GM18517 (cell line): ENCODE data around the gene KRT78.
"Not testable (repeated sequence)": the region's sequence is repeated elsewhere in the genome, so short reads cannot be mapped to it uniquely, and the experiment has no call there.

Source experiments
- ATAC-seq: cut with Tn5 transposase; IDR thresholded peaks from one replicate; pipeline ENCODE4 v1.9.1; 2021; ENCODE audit warnings: mild to moderate bottlenecking, moderate library complexity; ENCODE audit not compliant: unreplicated experiment

Gene KRT78

DNA sequence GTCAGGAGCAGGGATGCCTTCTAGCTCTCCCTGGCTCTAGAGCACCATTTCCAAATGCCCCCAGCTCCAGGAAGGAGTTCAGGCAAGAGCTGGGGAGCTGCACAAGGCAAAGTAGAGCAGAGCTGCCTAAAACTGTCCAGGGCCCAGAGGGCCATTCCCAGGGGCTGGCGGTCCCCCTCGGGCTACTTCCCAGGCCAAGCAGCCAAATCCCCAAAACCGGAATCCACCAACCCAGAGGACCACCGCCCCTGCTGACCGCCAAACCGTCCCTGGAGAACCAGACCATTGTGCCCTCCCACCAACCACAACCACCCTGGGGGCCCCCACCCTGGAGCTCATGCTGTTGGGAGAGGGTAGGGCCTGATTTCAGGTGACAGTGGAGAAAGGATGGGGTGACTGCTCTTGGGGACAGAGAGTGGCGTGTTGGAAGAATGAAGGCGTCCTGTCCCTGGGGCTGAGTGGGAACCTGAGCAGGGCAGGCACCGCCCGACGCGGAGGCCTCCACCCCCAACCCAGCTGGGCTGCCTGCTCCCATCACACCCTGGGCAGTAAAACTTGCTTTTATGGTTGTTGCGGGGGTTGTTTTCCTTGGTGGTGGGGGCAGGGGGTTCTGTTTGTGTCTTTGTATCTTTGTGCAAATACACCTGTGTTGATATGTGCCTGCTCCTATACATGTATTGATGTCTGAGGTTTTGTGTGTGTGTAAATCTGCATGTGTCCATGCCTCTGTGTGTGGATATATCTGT is 24.0 kb upstream of the KRT78 start:
- no peak for ATAC-seq

DNA sequence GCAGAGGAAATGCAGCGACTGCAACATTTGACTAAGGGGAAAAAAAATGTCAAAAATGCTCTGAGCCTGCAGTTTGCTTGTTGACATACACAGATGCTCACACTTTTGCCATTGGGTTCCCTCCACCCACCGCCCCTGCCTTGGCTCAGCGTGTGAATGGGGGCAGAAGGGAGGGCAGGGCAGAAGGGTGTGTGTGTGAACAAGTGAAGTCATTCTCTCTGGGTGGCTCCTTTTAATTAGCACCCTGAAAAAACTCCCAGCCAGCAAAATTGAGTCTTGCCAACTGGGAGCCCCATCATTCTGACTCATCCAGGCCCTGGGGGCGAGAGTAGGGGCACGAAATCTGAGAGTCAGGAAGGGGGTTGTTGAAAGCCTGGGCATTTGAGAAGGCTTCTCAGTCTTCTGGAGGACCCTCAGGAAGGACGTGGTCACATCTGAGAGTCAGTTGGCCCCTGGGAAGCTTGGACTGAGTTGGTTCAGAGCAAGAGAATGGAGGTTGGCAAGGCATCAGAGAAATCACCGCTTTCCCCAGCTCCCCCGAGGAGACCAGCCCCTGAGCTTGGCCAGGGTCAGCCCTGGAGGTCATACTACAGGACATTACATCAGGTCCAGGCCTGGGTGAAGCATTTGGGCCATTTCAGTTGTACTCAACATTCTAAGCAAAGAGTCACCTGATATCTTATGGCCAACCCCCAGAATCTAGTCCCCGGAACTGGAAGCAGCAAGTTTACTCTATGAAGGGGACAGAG is 22.7 kb upstream of the KRT78 start:
- ATAC-seq = no peak

DNA sequence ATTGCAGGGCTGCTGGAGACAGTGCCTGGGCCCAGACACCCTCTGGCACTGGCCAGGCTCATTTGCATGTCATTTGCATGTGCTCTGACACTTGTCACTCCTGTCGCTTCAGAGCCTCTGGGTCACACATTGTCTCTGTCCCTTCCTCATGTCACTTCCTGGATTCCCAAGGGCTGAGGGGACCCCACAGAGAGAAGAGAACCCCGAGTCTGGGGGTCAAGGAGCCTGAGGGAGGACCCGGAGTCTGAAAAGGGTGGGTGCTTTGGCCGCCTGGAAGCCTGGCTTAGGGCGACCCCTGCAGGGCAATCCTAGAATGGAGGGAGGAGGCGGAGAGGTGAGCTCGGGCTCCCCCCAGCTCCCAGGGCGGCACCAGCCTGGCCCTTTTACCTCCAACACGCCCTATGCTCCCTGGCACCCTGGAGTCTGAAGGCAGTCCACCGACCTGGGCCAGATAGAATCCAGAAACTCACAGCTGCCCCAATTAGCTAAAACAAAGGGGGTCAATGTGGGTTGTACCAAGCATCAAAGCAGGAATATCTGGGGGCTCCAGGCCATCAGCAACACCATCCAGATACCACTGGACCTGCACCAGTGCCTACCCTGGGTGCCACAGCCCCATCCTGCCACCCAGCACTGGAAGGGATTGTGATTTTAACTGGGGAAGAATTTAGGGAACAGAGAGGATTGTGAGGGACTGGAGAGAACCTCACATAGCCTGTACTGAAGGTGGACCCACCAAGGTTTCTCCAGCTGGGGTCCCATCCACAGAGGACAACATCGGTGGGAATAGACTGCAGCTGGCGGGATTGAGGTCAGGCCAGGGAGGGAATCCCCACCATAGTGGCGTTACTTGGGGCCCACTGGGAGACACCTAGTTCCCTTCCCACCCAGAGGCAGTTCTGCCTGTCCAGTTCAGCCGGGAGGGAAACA is 21.8 kb upstream of the KRT78 start:
- peak; percentile 59 for ATAC-seq

DNA sequence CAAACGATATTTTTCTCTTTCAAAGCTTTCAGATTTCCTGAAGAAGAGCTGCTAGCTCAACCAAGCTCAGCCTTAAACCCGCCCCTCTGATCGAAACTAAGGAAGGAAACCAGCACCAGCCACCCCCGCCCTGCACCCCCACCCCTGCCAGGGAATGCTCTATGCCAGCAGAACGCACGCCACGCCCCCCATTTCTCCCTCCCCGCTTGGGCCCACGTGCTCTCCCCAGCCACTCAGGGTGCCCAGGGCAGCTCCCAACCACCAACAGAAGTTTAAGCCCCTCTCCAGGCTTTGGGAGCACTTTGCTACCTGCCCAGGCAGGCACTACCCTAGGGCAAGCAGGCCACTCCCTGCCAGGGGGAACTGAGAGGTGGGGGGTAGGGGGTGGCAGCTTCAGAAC is 18.8 kb upstream of the KRT78 start:
- ATAC-seq = no peak

DNA sequence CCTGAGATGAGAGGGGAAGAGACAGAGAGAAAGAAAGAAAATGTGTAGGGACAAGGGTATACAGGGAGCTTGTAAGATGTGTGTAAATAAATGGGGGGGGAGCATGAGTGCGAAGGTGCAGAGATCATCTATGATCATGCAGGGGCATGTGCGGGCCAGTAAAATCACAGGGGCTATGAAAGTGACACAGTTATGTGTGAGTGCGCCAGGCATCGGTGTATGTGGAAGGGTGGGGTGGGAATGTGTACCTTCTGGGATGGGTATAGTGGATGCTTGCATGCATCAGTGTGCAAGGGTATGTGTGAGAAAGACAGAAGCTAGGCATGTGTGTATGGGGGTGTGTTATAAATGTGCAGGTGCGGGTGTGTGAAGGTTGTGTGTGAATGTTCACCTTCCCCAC is 18.4 kb upstream of the KRT78 start:
- no peak for ATAC-seq

DNA sequence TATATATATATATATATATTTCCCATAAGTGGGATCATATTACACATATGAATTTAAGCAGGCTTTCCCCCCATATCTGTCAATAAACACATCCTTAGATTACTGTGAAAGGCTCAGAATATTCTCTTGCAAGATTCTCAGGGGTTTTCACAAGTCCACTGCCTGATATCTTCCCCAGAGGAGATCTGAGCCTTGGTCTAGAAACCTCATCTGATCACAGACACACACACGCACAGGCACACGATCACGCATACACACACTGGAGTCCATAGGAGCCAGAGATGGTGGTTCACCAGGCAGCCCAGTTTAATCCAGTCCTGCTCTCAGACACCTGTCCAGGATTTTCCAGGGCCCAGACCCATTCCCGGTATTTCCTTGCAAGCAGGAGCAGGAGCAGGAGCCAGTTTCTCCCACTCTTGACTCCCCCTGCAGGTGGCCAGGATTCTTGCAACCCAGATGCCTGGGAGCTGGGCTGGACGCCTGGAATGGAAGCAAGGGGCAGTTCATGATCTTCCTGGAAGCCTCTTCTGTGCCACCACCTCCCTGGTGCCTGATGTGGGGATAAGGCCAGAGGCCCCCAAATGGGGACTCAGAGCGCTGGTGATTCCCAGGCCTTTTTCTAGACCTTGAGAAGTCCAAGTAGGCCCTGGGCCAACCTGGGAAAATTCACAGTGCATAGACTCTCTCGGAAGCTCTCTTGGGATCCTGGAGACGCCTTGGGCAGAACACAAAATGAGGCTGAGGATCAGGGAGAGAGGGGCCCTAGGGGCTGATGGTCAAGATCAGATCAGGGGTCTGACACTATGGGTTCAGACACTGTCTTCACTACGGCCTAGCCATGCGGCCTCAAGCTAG is 16.5 kb upstream of the KRT78 start:
- ATAC-seq = no peak

DNA sequence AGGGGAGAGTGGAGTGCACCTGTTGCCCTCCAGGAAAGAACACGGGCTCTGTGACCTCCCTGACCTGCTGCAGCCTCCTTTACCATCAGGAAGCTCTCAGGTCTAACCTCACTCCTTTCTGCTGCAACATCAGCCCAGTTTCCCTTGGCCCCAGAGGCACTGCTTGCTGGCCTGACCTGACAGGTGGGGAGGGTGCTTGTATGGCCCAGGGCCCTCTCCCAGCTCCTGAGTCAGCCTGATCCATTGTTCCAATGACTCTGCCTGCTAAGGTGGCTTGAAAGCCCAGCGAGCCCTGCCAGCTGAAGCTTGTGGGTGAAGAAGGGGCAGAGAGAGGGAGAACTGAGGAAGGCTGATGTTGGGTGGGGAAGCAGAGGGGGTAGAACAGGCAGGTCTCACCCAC is 13.2 kb upstream of the KRT78 start:
- no peak for ATAC-seq

DNA sequence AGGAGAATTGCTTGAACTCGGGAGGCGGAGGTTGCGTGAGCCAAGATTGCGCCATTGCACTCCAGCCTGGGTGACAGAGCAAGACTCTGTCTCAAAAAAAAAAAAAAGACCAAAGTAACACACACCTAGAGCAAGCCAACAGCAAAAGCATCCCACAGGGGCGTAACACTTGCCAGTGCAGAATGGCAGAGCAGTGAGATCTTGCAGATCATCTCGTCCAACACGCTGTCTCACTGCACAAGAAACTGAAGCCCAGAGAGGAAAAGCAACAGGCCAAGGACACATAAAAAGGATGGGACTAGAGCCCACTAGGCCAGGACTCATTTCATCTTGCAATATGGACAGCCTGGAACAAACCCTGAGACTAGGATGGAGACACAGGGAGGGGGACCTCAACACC is 12.7 kb upstream of the KRT78 start:
- ATAC-seq = no peak

DNA sequence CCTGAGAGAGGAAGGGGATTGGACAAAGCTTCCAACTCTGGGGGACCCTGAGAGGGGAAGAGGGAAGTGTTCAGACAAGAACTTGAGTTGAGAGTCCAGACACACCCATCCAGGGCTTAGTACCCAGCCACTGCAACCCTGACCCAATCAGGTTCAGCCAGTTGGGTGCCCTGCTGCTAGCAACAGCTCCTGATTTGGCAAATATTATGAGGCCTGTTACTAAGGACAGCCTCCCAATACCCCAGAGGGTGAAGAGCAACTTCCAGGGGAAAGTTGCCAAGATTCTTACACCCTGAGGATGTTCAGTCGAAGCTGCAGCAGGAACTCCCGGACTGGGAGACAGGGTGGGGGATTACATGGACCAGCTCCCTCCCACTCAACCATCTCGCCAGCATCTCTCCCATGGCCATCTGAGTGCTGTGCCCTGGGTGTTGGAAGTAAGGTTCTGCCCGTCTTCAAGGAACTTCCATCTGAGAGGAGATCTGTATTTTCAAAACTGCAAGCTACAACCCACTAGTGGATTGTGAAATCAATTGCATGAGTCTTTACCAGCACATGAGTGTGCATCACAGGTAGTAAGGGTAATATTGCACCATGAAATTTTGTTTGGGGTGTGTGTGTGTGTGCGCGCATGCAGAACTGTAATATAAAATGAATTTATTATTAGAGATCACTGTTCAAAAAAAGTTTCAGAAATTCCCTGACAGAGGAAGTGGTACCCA is 11.5 kb upstream of the KRT78 start:
- ATAC-seq = no peak

DNA sequence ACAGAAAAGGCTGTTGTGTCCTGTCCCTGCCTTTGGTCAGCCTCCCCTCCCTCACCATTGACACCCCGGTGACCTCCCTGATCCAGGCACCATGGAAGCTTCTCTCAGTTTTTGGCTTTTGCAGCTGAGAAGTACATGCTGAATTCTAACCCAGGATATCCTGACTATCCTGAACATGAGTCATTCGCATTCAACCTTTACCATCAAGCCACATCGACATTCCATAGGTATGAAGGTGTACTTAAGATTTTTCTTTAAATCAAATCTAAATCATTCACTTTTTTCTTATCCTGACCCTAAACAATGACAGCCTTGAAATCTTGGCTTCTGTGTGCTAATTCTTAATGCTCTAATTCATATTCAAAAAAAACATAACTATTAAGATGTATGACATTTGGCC is 8.7 kb upstream of the KRT78 start:
- ATAC-seq = no peak

DNA sequence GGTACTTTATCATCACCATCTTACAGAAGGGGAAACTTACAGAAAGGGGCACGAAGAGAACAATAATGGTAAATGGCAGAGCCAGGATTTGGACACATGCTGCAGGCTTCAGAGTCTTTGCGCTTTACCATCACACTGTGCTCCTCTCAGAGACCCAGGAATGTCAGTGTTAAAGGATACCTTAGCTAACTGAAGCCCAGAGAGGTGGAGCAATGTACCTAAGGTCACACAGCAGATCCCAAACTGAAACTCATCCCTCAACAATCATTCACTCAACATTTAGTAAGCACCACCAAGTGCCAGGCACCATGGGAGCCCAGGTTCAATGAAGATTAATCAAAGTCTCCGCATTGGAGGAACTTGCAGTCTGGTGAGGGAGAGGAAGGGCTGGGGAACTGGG is 8.0 kb upstream of the KRT78 start:
- ATAC-seq = no peak

DNA sequence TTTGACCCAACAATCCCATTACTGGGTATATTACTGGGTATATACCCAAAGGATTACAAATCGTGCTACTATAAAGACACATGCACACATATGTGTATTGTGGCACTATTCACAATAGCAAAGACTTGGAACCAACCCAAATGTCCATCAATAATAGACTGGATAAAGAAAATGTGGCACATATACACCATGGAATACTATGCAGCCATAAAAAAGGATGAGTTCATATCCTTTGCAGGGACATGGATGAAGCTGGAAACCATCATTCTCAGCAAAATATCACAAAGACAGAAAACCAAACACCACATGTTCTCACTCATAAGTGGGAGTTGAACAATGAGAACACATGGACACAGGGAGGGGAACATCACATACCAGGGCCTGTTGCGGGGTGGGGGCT is 7.3 kb upstream of the KRT78 start:
- ATAC-seq = not testable (repeated sequence)

DNA sequence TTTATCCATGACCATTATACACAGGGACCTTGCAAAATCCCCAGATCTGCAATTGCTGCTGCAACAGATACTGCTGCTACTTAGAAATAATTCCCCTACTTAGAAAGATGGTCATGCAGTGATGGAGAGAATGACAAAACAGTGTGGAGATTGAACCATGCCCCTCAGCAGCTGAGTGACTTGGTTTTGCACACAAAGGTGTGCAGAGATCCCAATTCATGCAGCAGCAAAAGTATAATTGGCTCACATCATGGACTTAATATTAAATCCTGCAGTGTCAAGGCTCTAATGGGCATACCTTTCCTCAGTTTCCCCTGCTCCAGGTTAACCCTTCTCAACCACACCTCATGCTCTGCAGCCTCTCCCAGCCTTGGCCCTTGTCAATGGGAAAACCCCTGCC is 3.0 kb upstream of the KRT78 start:
- no peak for ATAC-seq

DNA sequence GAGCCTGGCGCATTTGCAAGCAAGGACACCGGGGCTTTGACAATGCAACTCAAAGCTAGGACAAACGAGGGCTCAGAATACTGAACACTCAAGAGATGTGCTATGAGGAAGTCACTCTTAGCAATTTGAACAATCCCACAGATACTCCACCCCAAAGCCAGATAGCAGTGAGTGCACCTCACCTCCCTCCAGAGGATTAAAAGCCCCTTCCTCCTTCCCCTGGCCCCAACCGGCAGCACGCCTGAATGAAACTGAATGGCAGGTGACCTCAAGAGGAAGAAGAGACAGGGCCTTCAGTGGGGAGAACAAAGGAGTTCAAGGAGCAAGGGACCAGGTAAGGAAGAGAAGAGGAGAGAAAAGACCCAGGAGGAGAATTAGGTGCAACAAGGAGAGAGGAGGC is 1.9 kb upstream of the KRT78 start:
- ATAC-seq = no peak

DNA sequence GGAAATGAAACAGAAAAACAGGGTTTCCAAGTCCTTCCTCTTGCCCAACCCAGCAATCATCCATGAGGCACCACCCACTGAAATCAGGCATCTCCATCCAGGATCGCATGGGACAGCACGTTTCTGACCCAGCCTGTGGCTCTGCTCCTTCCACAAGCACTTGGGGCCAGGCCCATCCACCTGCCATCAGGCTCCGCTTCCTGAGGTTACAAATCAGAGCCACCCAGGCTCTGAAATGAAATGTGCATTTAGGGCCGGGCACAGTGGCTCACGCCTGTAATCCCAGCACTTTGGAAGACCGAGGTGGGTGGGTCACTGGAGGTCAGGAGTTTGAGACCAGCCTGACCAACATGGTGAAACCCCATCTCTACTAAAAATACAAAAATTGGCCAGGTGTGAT is 717 bp upstream of the KRT78 start:
- no peak for ATAC-seq

DNA sequence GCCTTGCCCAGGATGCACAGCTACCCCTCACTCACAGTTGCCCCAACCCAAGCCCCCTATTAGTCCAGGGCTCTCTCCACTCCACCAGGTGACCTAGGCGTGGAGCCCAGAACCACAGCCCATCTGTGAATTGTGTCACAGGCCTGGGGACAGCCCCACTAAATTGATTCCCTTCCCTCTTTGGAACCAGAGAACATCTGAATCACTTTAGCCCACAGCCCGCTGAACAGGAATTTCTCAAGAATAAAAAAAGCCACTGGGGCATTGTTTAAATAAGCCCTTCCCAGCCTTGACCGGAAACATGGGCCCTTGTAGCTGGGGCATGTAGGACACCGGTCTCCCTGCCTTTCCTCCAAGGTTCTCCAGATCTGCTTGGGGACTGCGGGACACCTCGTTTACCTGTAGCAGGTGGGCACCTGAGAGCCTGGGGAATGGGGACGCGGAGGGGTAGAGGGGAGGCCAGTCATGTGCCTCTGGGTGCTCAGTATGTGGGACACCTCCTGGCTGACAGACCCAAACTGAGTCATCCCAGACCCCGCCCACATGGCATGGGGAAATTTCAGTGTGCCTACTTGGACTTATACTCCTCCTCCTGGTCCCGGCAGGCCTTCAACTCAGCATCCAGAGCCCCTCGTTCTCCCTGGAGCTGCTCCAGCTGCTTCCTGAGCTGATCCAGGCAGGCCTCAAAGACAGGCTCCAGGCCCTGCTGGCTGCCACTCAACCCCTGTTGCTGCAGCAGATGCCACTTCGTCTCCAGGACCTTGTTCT is 1.3 kb downstream of the KRT78 start:
- ATAC-seq = no peak

DNA sequence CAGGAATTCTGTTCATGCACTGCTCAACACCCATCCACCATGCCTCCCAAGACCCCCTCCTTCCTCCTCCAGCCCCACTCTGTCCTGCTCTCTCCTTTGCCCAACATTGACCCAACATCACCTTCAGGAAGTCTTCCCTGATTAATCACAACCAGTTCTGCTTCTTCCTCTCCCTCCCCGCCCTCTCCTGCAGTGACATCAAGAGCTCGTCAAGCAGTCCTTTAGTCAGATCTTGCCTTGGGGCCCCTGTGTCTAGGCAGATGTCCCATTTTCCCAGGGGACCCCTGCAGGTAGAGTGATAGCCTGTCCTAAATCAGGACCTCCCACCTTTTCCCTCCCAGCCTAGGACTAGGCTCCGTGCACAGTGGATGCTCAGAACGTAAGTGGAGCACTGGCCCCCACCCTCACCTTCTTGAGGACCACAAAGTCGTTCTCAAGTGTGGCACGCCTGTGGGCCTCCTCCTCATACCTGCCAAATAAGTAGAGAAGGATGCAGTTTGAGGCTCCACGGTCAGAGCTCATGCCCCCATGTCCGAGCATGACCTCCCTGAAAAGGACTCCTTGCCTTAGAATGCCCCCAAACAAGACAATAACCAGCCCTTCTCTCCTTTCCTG is 2.3 kb downstream of the KRT78 start:
- no peak for ATAC-seq

DNA sequence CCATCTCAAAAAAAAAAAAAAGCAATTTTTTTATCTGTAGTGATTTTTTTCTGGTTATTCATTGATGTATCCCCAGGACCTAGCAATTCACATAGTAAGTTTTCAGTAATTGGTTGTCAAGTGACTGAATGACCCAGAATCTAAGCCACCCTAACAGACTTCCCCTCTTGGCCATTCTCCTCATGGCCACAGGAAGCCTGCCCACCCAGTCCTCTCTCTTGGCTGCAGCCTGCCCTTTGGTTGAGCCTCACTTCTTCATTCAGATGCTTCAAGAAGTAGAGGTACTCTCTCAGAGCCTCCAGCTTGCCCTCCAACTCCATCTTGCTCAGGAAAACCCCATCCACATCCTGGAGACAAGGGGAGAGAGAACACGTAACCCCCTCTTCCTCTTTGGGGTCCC is 2.8 kb downstream of the KRT78 start:
- ATAC-seq = no peak

DNA sequence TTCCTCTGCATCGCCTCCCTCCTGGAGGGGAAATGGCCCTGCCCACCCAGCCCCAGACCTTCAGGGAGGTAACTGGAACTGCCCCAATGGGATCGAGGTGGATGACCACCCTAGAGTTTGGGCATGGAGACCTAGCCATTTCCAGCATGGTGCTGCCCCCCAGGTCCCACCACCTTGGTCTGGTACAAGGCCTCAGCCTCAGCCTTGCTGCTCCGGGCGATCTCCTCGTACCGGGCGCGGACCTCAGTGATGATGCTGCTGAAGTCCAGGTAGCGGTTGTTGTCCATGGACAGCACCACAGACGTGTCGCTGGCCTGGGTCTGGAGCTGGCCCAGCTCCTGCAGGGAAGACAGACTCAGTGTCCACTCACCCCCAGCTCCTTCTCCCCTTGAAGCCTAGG is 4.4 kb downstream of the KRT78 start:
- no peak for ATAC-seq
